CD4-positive, alpha-beta T cell treated with Interleukin-12 subunit alpha and Interleukin-12 subunit beta, for 1 hour (primary cell): ENCODE data around the gene OSBPL10.

Experiments
- DNase-seq: peaks from one replicate; pipeline ENCODE4 v3.0.0-alpha.2; 2020

The OSBPL10 gene

DNA sequence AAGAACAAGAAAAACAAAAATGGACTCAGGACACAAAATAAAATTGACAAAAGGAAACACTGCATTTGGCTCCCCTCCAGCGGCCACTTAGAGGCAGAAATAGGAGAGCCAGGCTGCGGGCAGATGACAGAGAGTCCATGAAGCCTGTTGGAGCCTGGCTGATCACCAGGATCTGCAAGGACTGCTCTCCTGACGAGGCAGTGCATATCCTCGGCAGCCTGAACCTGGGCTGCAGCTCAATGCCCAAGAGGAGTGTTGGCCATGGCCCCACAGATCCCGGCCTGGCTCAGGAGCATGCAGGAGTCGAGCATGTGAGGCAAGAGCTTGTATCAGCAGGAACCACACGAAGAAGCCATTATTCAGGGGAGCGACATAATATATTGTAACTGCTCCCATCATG, 248.5 kb downstream of the OSBPL10 start:
- no peak for DNase-seq

DNA sequence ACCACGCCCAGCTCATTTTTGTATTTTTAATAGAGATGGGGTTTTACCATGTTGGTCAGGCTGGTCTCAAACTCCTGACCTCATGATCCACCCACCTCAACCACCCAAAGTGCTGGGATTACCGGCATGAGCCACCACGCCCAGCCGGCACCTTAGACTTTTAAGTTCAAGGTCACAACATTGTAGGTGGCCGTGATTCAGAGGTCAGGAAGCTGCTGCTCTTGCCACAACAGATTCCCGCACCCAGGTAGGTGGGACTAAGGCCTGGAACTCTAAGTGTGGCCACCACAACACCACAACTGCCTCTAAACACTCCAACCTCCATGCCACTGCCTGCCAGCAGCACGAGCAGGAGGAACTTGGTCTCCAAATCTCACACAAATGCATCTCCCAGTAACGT, 251.5 kb downstream of the OSBPL10 start:
- no peak for DNase-seq

DNA sequence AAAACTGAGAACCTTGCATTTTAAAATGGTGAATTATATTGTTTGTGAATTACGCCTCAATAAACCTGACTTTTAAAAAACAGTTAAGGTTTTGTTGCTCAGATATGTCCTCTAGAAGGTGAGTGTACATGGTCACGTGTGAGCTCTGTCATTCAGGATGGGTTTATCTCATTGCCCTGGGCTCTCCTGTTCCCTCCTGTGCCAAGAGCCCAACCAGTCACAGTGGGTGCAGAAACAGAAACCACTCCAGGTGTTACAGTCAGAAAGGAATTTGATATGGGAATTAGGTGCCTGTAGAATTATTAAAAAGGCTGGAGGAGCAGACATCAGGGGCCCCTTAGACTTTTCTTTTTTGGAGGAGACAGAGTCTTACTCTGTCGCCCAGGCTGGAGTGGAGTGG, 252.0 kb downstream of the OSBPL10 start:
- no peak for DNase-seq

DNA sequence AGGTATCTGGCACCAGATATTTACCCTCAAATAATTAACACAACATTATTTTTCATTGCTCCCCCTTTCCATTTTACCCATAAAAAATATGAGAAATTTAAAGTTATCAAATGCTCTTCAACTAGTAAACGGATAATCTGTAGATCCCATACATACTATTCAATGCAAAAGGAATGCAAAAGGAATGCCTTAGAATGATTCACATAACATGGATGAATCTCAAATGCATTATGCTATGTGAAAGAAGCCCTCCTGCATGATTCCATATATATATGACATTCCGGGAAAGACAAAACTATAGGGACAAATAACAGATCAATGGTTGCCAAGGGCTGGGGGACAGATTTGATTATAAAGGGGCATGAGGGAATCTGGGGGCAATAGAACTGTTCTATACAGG, 252.7 kb downstream of the OSBPL10 start:
- no peak for DNase-seq

- no peak for DNase-seq
These were observed 255.1 kb downstream of the OSBPL10 start for GRCh38 chr3:31725976-31726375.

DNA sequence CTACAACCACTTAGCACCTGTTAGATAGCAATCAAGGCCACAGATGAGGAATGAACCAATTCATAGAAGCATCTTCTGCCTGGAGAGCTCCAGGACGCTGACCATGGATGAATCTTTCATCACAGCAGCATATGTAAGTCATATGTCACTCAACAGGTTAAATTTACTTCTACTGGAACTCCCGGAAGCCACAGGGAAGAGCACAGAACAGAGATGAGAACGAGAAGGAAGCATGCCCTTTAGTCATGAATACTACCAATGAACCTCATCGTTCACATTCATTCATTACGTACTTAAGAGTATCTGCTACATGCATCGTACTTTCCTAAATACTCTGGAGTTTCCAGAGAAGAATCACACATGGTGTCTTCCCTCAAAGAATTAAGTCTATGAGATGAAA, 255.5 kb downstream of the OSBPL10 start:
- no peak for DNase-seq

GRCh38 chr3:31724651-31725050, 256.4 kb downstream of the OSBPL10 start:
- no peak for DNase-seq

DNA sequence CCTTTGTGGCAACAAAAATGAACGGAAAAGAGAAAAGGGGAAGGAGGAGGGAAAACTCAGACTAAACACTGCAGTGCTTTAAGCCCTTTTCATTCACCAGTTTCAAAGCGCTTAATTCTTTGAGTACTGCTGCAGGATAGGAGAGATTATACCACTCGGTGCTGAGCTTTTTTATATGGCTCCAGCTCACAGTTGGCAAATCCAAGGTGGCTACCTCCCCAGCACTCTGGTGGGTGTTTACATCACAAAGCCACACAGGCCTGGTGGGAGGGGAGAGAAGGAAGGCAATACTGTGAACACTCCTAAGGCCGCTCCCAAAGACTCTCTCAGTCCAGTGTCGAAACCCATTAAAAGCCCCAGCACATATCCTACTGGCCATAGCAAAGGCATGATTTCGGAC, 256.9 kb downstream of the OSBPL10 start:
- no peak for DNase-seq

GRCh38 chr3:31723701-31724100, 257.4 kb downstream of the OSBPL10 start:
- no peak for DNase-seq

DNA sequence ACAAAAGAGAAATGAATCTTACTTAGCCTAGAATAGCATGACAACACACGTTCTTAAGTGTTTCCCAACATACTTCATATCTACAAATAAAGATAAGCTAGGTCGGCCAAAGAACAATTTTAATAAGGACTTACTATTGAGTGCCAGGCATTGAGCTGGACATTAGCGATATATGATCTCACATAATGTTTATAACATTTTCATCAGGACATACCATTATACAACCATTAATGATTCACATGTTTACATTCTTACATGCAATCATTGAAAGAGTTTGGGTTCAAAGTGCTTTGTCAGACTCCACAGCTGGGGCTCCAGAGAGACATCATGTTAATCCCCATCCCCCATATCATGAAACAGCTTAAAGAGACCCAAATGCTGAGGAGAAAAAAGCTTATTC, 259.4 kb downstream of the OSBPL10 start:
- DNase-seq, result no peak

- no peak for DNase-seq
These were observed 266.4 kb downstream of the OSBPL10 start for GRCh38 chr3:31714495-31715280.

- DNase-seq, result no peak
These were observed 267.2 kb downstream of the OSBPL10 start for GRCh38 chr3:31713816-31714215.

DNA sequence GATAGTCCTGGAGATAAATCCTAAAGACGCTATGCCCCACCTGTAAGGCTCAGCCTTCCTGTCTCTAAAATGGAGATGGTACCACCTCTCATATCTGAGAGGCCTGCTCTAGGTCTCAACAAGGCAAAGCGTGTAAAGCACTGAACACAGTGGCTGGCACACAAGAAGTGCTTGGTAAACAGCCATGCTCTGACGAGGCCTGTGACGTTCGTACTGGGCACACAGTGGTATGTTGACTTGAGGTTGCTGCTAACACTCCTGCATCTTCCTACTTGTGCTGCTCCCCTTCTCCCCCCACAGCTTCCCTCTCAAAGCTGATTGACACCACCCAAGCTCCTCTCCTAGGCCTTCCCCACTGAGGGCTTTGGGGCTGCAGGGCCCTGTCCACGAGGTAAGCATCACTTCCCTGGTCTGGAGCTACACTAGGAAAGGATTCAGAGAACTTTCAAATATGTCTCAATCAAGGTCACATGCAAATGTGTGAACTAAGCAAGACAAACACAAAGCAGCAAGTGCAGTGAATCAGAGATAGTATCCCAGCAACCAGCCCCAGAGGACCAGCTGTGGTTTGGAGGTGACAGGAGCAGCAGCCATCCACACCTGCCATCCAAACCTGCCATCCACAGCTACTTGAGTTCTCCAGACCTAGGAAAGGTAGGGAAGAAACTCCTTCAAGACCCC, 270.8 kb downstream of the OSBPL10 start:
- DNase-seq, result no peak

GRCh38 chr3:31709526-31709925, 271.5 kb downstream of the OSBPL10 start:
- DNase-seq, result no peak

- DNase-seq, result no peak
These were observed 272.1 kb downstream of the OSBPL10 start for GRCh38 chr3:31709005-31709404.

GRCh38 chr3:31707286-31707685, 273.8 kb downstream of the OSBPL10 start:
- no peak for DNase-seq

DNA sequence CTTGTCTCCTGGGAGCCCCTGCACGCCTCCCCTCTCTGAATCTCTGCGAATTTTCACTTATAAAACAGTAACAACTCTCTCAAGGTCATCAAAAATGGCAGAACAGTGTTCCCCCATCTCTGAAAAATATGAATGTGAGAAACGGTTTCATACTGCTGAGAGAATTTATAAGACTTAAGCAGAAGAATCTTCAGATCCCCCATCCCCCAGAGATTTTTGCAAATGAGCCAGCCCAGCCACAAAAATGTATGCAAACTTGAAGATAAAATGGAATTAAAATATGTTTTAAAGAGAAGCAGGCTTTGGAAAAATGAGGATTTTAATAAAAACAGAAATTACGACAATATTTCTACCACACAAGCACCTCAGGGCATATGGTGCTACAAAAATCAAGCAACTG, 275.3 kb downstream of the OSBPL10 start:
- no peak for DNase-seq

DNA sequence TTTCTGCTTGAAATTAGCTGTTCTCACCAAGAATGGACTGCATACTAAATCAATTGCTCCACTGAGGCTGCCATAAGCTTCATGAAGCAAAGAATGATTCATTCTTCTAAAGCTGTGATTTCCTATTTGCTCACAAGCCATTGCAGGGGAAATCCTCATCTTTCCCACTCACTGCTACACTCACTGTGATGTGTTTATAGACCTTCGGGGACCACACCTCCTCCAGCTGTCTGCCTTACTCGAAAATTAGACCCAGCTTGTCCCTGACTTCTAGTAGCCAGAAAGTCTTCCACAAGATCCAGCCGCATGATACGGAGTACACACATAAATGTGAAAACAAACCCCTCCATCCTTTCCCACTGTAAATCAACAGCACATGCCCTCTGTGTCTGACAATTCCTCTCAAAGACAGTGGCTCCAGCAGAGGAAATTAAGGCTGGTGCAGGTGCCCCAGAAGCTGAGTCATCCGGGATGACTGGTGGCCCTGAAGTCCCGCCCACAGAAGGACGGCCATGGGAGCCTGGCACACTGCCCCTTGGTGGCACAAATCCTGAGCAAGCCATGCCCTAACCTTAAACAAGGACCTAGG, 276.4 kb downstream of the OSBPL10 start:
- DNase-seq, result no peak

GRCh38 chr3:31704156-31704555, 276.9 kb downstream of the OSBPL10 start:
- DNase-seq, result no peak

GRCh38 chr3:31701286-31701685, 279.8 kb downstream of the OSBPL10 start:
- DNase-seq, result no peak

DNA sequence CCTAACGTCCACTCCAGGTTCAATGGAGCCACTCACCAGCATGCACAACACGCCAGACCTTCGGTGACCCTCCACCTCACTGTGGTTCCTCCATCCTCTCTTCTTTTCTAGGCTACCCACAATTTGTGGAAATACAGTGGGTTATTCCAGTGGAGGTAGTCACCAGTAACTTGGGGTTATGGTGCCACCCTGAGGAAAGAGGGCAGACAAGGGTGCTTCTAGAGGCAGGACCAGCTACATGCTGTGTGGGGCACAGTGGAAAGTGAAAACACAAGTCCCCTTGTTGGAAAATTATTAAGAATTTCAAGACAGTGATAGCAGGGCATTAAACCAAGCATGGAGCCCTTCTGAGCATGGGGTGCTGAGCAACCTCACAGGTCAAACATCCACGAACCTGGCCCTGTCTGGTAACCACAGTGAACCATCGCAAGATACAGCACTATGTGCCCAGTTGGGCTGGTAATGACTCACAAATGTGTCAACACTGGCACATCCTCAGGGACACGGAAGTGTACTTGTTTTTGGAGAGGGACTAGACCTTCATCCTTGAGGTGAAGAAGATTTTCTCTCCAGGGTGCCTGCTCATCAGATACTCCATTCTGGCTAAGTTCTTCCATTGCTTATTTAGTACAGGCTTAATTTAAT, 281.6 kb downstream of the OSBPL10 start:
- no peak for DNase-seq

DNA sequence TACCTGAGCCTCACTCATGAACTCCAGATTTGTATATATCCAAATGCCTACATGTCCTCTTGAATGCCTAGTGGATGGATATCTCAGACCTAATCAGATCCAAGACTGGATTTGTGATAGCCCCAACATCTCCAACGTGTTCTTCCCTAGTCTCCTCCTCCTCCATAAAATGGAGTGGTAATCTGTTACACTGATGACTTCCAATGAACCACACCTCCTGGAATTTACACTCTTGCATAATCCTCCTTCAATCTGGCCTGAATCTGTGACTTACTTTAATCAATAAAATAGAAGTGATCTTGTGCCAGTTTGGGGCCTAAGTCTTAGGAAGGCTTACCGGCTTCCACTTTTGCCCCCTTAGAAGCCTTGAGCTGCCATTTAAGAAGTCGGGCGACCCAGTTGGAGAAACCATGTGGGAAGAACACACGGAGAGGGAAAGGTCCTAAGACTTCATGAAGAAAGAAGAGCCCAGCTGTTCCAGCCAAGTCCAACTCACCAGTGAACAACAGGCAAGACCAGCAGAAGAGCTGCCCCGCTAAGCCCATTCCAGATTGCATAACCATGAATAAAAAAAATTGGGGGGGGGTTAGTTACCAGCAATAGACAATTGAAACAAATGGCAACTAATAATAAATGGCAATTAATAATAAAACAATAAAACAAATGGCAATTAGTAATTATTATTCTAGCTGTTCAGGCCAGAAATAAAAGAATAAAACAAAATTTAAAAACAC, 284.1 kb downstream of the OSBPL10 start:
- no peak for DNase-seq

DNA sequence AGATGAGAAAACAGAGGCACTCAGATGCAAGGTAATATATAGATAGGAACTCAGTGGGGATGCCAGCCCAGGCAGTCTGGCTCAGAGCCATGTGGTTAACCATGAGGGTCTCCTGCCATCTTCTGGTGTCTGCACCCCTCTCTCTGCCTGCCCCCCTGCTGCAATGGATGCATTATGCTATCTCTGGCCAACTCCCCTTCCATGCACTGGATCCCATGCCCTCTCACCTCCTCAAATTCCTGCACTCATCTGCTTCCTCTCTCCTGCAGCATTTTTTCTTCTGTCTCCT, 285.1 kb downstream of the OSBPL10 start:
- DNase-seq, result no peak
